HCT116 (cell line): ENCODE results near the gene TAOK3. TPM values are rescaled to one million over a fixed set of nuclear protein-coding genes. Genes with fewer than 3 reads are reported as not detected.

Experiments used
- ATAC-seq: fragments of 200-7000 bp; cut with Tn5 transposase; 2 replicates; pipeline ENCODE4 v1.9.1; 2020; ENCODE audit warnings: mild to moderate bottlenecking, moderate library complexity
- BruUV-seq: library from RNA; stranded (reverse); fragments of 400-500 nt; replicated peaks from 2 replicates; lab custom pipeline; 2021; lab: Mats Ljungman, UMichigan
- CTCF ChIA-PET: fragments of 300-600 bp; sonication (Branson Sonifier 250); formaldehyde crosslinking; loops from one replicate; lab custom pipeline; 2021; ENCODE audit warnings: antibody characterized with exemption; lab: Charles Lee
- POLR2A ChIA-PET: fragments of 300-600, 350-600 bp; sonication (Branson Sonifier 250); formaldehyde crosslinking; loops from one replicate; lab custom pipeline; 2021; ENCODE audit warnings: antibody characterized with exemption; lab: Charles Lee
- RAD21 ChIA-PET, 2 experiments: fragments of 300-600 bp; sonication (Branson Sonifier 250); formaldehyde crosslinking; loops; one replicate each; lab custom pipeline; 2023; ENCODE audit warnings: low total read pairs in 2 of 2; ENCODE audit not compliant: uncharacterized antibody in 2 of 2, unreplicated experiment in 2 of 2, low non-redundant PET in 1 of 2; lab: Charles Lee
- DNase-seq: peaks from one replicate; pipeline ENCODE4 v3.0.0-alpha.2; 2010; ENCODE audit warnings: low read depth, low spot score
- H2AFZ ChIP-seq: fragments of 200-600 bp; shearing (Covaris generic), sonication (generic); 2 replicates; pipeline ENCODE4 v1.6.1; 2017; ENCODE audit warnings: low read depth, mixed run types, mixed read lengths, antibody characterized with exemption, low read length; ENCODE audit not compliant: poor library complexity, severe bottlenecking
- H3K27ac ChIP-seq: 2 replicates; pipeline ENCODE4 v1.5.1; 2012; ENCODE audit warnings: low read depth, low read length
- H3K27me3 ChIP-seq: fragments of 200-600 bp; sonication (generic); 2 replicates; pipeline ENCODE4 v1.6.1; 2016; ENCODE audit warnings: mixed run types, low read length, mixed read lengths; ENCODE audit not compliant: insufficient read depth
- H3K36me3 ChIP-seq, 2 experiments: fragments of 200-500 bp in 1 of 2; fragments of 200-600 bp in 1 of 2; sonication (Bioruptor generic) in 1 of 2; sonication (generic) in 1 of 2; 2 replicates each; pipeline versions ENCODE4 v1.5.1 to v1.6.1; 2014 to 2016; ENCODE audit warnings: low read length in 2 of 2, inconsistent platforms in 1 of 2, mixed read lengths in 1 of 2, mixed run types in 1 of 2; ENCODE audit not compliant: insufficient read depth in 2 of 2, control insufficient read depth in 1 of 2
- H3K4me1 ChIP-seq, 2 experiments: fragments of 200-600 bp in 1 of 2; sonication (generic) in 1 of 2; 2 replicates each; pipeline versions ENCODE4 v1.5.1 to v1.6.1; 2012 to 2017; ENCODE audit warnings: low read length in 2 of 2, inconsistent platforms in 1 of 2, mild to moderate bottlenecking in 1 of 2, mixed read lengths in 1 of 2, mixed run types in 1 of 2, moderate library complexity in 1 of 2; ENCODE audit not compliant: insufficient read depth in 2 of 2, control insufficient read depth in 1 of 2
- H3K4me2 ChIP-seq: fragments of 200-600 bp; sonication (generic); 2 replicates; pipeline ENCODE4 v1.6.1; 2017; ENCODE audit warnings: mixed run types, low read length, mixed read lengths
- H3K4me3 ChIP-seq, 2 experiments: fragments of 200-600 bp in 1 of 2; sonication (generic) in 1 of 2; replicated peaks in 1 of 2; 2 replicates each; pipeline ENCODE4 v1.5.1; 2011 to 2016; ENCODE audit warnings: low read length in 2 of 2, control low read depth in 1 of 2, low read depth in 1 of 2, mild to moderate bottlenecking in 1 of 2, mixed read lengths in 1 of 2, mixed run types in 1 of 2
- H3K79me2 ChIP-seq: fragments of 200-600 bp; sonication (generic); 2 replicates; pipeline ENCODE4 v1.6.1; 2017; ENCODE audit warnings: mild to moderate bottlenecking, mixed run types, low read length, moderate library complexity, mixed read lengths; ENCODE audit not compliant: insufficient read depth
- H3K9ac ChIP-seq: fragments of 200-600 bp; sonication (generic); 2 replicates; pipeline ENCODE4 v1.6.1; 2016; ENCODE audit warnings: low read length, mixed read lengths
- H3K9me2 ChIP-seq: fragments of 200-600 bp; sonication (generic), shearing (Covaris generic); 2 replicates; pipeline ENCODE4 v1.6.1; 2017; ENCODE audit warnings: mixed run types, mild to moderate bottlenecking, moderate library complexity; ENCODE audit not compliant: insufficient read depth
- H3K9me3 ChIP-seq, 2 experiments: fragments of 200-500 bp in 1 of 2; fragments of 200-600 bp in 1 of 2; sonication (Bioruptor generic) in 1 of 2; sonication (generic) in 1 of 2; 2 replicates each; pipeline ENCODE4 v1.6.1; 2014 to 2017; ENCODE audit warnings: low read length in 2 of 2, mixed read lengths in 2 of 2, inconsistent platforms in 1 of 2, low read depth in 1 of 2, mild to moderate bottlenecking in 1 of 2, mixed run types in 1 of 2, moderate library complexity in 1 of 2; ENCODE audit not compliant: control insufficient read depth in 1 of 2, insufficient read depth in 1 of 2
- H4K20me1 ChIP-seq: fragments of 200-600 bp; sonication (generic), shearing (Covaris generic); 2 replicates; pipeline ENCODE4 v1.6.1; 2017; ENCODE audit warnings: mixed run types, mild to moderate bottlenecking, moderate library complexity; ENCODE audit not compliant: insufficient read depth
- CBX3 ChIP-seq: IDR thresholded peaks from 2 replicates; pipeline ENCODE4 v1.6.1; 2012; ENCODE audit warnings: low read depth
- ELF1 ChIP-seq: IDR thresholded peaks from 2 replicates; pipeline ENCODE4 v1.6.1; 2012; ENCODE audit warnings: low read depth, borderline replicate concordance
- EZH2phosphoT487 ChIP-seq: fragments of 200-600 bp; IDR thresholded peaks from 2 replicates; pipeline ENCODE4 v1.6.1; 2018; ENCODE audit warnings: antibody characterized with exemption, borderline replicate concordance
- FOSL1 ChIP-seq: IDR thresholded peaks from 2 replicates; pipeline ENCODE4 v1.6.1; 2012; ENCODE audit warnings: low read depth
- JUND ChIP-seq: IDR thresholded peaks from 2 replicates; pipeline ENCODE4 v1.6.1; 2012
- POLR2A ChIP-seq: IDR thresholded peaks from 2 replicates; pipeline ENCODE4 v1.7.0; 2011; ENCODE audit warnings: borderline replicate concordance; ENCODE audit not compliant: insufficient read depth, insufficient read length; ENCODE audit errors: extremely low read depth
- POLR2AphosphoS5 ChIP-seq: IDR thresholded peaks from 2 replicates; pipeline ENCODE4 v1.6.1; 2011; ENCODE audit warnings: mild to moderate bottlenecking, low read depth, low read length, moderate library complexity
- SIN3A ChIP-seq: IDR thresholded peaks from 2 replicates; pipeline ENCODE4 v1.6.1; 2012; ENCODE audit warnings: low read depth
- SP1 ChIP-seq: IDR thresholded peaks from 2 replicates; pipeline ENCODE4 v1.6.1; 2012; ENCODE audit warnings: low read depth
- TCF7L2 ChIP-seq: IDR thresholded peaks from 2 replicates; pipeline ENCODE4 v1.7.0; 2011; ENCODE audit warnings: borderline replicate concordance, inconsistent platforms; ENCODE audit not compliant: insufficient read depth, insufficient read length; ENCODE audit errors: extremely low read depth
- YY1 ChIP-seq: IDR thresholded peaks from 2 replicates; pipeline ENCODE4 v1.6.1; 2011; ENCODE audit warnings: low read length, low read depth, moderate library complexity, mild to moderate bottlenecking; ENCODE audit not compliant: insufficient replicate concordance; ENCODE audit errors: extremely low read depth
- ZFX ChIP-seq: fragments of 450-650 bp; IDR thresholded peaks from 2 replicates; pipeline ENCODE4 v1.6.1; 2017
- intact Hi-C: fragments of 100-400 bp; cut with micrococcal nuclease; formaldehyde crosslinking; loops from 2 replicates; pipeline ENCODE4 v1.10.0; 2022
- total RNA-seq: library from RNA; stranded (reverse); gene quantifications from one replicate; pipeline ENCODE4 v1.2.1, GENCODE V29; 2021; ENCODE audit not compliant: unreplicated experiment
- TF ChIP-seq, protein P1 (sequence below): IDR thresholded peaks from 2 replicates; pipeline ENCODE4 v1.6.1; 2012
- TF ChIP-seq, protein P2 (sequence below): IDR thresholded peaks from 2 replicates; pipeline ENCODE4 v1.6.1; 2012; ENCODE audit warnings: low read depth
- TF ChIP-seq, protein P3 (sequence below): IDR thresholded peaks from 2 replicates; pipeline ENCODE4 v1.6.1; 2011; ENCODE audit warnings: mild to moderate bottlenecking, low read length, moderate library complexity; ENCODE audit not compliant: insufficient replicate concordance; ENCODE audit errors: extremely low read depth
- TF ChIP-seq, protein P4 (sequence below), 3 experiments: fragments of 200-600 bp in 1 of 3; sonication (generic) in 1 of 3; IDR thresholded peaks in 2 of 3; conservative IDR thresholded peaks in 1 of 3; 2 replicates each; pipeline ENCODE4 v1.5.1; 2012 to 2017; ENCODE audit warnings: low read depth in 2 of 3, low read length in 2 of 3, antibody characterized with exemption in 1 of 3, borderline replicate concordance in 1 of 3, control low read depth in 1 of 3, mild to moderate bottlenecking in 1 of 3, mixed read lengths in 1 of 3, mixed run types in 1 of 3, moderate library complexity in 1 of 3; ENCODE audit not compliant: insufficient read depth in 1 of 3

Gene TAOK3
- total RNA-seq, 1 experiment from 2014 or later: 10.5 TPM

DNA sequence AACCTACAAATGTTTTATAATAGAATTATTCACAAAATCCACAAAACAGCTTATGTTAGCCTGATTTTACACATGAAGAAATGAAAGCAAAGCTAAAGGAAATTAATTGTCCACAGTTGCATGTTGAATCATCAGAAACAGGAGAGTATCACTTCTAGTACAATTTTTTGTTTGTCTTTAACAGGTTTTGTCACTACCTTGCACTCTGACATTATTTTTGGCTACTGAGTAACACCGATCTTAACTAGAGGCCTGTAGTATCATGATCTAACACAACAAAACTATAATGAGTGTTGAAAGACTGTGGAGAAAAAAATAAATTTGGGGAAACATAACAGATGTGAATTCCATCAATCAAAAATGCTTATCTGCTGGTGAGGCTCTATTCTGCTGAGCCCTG, 60.1 kb downstream of the TAOK3 start:
- intact Hi-C loops: no loop called here
- no peaks in the 10 kb centered on the region for H4K20me1 ChIP-seq
- H3K4me2 ChIP-seq: no peak overlapping the region
- H3K4me3 ChIP-seq: no peak overlapping the region
- H3K79me2 ChIP-seq: no peaks in the 10 kb centered on the region
- BruUV-seq: no TSS peak
- H3K9me2 ChIP-seq: no peaks in the 10 kb centered on the region
- ChIA-PET RAD21 (no interaction called here), POLR2A (no interaction called here), CTCF (no interaction called here)
- no peak overlapping the region for H3K9ac ChIP-seq
- ATAC-seq (no peak), DNase-seq (no peak)
- no peaks in the 10 kb centered on the region for H3K27me3 ChIP-seq
- no peaks in the 10 kb centered on the region for H3K36me3 ChIP-seq
- TF ChIP-seq TCF7L2: no peak
- no peak for TF ChIP-seq POLR2AphosphoS5
- no peak for TF ChIP-seq EZH2phosphoT487
- no peak for TF ChIP-seq ZFX
- TF ChIP-seq SP1: no peak
- TF ChIP-seq, protein P1, sequence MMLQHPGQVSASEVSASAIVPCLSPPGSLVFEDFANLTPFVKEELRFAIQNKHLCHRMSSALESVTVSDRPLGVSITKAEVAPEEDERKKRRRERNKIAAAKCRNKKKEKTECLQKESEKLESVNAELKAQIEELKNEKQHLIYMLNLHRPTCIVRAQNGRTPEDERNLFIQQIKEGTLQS: no peak
- TF ChIP-seq, protein P2, sequence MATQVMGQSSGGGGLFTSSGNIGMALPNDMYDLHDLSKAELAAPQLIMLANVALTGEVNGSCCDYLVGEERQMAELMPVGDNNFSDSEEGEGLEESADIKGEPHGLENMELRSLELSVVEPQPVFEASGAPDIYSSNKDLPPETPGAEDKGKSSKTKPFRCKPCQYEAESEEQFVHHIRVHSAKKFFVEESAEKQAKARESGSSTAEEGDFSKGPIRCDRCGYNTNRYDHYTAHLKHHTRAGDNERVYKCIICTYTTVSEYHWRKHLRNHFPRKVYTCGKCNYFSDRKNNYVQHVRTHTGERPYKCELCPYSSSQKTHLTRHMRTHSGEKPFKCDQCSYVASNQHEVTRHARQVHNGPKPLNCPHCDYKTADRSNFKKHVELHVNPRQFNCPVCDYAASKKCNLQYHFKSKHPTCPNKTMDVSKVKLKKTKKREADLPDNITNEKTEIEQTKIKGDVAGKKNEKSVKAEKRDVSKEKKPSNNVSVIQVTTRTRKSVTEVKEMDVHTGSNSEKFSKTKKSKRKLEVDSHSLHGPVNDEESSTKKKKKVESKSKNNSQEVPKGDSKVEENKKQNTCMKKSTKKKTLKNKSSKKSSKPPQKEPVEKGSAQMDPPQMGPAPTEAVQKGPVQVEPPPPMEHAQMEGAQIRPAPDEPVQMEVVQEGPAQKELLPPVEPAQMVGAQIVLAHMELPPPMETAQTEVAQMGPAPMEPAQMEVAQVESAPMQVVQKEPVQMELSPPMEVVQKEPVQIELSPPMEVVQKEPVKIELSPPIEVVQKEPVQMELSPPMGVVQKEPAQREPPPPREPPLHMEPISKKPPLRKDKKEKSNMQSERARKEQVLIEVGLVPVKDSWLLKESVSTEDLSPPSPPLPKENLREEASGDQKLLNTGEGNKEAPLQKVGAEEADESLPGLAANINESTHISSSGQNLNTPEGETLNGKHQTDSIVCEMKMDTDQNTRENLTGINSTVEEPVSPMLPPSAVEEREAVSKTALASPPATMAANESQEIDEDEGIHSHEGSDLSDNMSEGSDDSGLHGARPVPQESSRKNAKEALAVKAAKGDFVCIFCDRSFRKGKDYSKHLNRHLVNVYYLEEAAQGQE: no peak
- no peak for TF ChIP-seq FOSL1
- no peak for TF ChIP-seq ELF1
- no peak for TF ChIP-seq CBX3
- TF ChIP-seq, protein P3, sequence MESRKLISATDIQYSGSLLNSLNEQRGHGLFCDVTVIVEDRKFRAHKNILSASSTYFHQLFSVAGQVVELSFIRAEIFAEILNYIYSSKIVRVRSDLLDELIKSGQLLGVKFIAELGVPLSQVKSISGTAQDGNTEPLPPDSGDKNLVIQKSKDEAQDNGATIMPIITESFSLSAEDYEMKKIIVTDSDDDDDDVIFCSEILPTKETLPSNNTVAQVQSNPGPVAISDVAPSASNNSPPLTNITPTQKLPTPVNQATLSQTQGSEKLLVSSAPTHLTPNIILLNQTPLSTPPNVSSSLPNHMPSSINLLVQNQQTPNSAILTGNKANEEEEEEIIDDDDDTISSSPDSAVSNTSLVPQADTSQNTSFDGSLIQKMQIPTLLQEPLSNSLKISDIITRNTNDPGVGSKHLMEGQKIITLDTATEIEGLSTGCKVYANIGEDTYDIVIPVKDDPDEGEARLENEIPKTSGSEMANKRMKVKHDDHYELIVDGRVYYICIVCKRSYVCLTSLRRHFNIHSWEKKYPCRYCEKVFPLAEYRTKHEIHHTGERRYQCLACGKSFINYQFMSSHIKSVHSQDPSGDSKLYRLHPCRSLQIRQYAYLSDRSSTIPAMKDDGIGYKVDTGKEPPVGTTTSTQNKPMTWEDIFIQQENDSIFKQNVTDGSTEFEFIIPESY: no peak
- no peak for TF ChIP-seq JUND
- TF ChIP-seq POLR2A: no peak
- no peak for TF ChIP-seq SIN3A
- TF ChIP-seq, protein P4, sequence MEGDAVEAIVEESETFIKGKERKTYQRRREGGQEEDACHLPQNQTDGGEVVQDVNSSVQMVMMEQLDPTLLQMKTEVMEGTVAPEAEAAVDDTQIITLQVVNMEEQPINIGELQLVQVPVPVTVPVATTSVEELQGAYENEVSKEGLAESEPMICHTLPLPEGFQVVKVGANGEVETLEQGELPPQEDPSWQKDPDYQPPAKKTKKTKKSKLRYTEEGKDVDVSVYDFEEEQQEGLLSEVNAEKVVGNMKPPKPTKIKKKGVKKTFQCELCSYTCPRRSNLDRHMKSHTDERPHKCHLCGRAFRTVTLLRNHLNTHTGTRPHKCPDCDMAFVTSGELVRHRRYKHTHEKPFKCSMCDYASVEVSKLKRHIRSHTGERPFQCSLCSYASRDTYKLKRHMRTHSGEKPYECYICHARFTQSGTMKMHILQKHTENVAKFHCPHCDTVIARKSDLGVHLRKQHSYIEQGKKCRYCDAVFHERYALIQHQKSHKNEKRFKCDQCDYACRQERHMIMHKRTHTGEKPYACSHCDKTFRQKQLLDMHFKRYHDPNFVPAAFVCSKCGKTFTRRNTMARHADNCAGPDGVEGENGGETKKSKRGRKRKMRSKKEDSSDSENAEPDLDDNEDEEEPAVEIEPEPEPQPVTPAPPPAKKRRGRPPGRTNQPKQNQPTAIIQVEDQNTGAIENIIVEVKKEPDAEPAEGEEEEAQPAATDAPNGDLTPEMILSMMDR (IDR thresholded peaks at IDR 0.05 in 2 of 3, conservative IDR thresholded peaks at IDR 0.05 in 1 of 3; ENCODE audit: borderline replicate concordance in 1 of 3, insufficient read depth in 1 of 3, low read depth in 2 of 3, low read length in 2 of 3): no peak
- TF ChIP-seq YY1: no peak
- no peak overlapping the region for H2AFZ ChIP-seq
- no peaks in the 10 kb centered on the region for H3K9me3 ChIP-seq
- no peak overlapping the region for H3K27ac ChIP-seq
- peaks cover 0 to 1% of the 10 kb centered on the region in 2 experiments; a peak in 1 of 4 replicates for H3K4me1 ChIP-seq
